ENCODE results near the gene RBMS1.

GRCh38 chr2:160282063-160282580, 211.5 kb downstream of the RBMS1 start:
- TF ChIP-seq CTCF (IDR thresholded peaks at IDR 0.05) = no peak
- no peak for TF ChIP-seq POLR2A (IDR thresholded peaks at IDR 0.05)

All from tibial nerve (tissue), 3 donors.